Heart right ventricle (tissue), 16 donors: Measurements from ENCODE around the gene SERPING1. TPM values are rescaled to one million over a fixed set of nuclear protein-coding genes. Genes with fewer than 3 reads are reported as not detected.

Experiments
- ATAC-seq, 8 donors: fragments of 200-7000 bp; cut with Tn5 transposase; one replicate each; pipeline ENCODE4 v1.9.1; 2020; ENCODE audit warnings: mild to moderate bottlenecking in 8 of 8, moderate library complexity in 8 of 8, moderate number of reproducible peaks in 1 of 8
- DNase-seq, 2 donors: peaks; one replicate each; pipeline ENCODE4 v3.0.0-alpha.2; 2020
- H3K27ac ChIP-seq, 10 donors: fragments of 200-600 bp; sonication (generic) in 2 of 10; one replicate each; pipeline versions ENCODE4 v1.5.0 to v1.8.0; 2020 to 2022; ENCODE audit warnings: mild to moderate bottlenecking in 3 of 10
- H3K27me3 ChIP-seq, 7 donors: fragments of 200-600 bp; one replicate each; pipeline ENCODE4 v1.8.0; 2021 to 2022; ENCODE audit warnings: mild to moderate bottlenecking in 2 of 7
- H3K36me3 ChIP-seq, 9 donors: fragments of 200-600 bp; sonication (generic) in 1 of 9; one replicate each; pipeline versions ENCODE4 v1.5.0 to v1.8.0; 2020 to 2022; ENCODE audit warnings: mild to moderate bottlenecking in 2 of 9
- H3K4me1 ChIP-seq, 9 donors: fragments of 200-600 bp; sonication (generic) in 1 of 9; one replicate each; pipeline versions ENCODE4 v1.5.0 to v1.8.0; 2020 to 2022; ENCODE audit warnings: mild to moderate bottlenecking in 4 of 9
- H3K4me3 ChIP-seq, 10 donors: fragments of 200-600 bp; sonication (generic) in 2 of 10; one replicate each; pipeline versions ENCODE4 v1.5.0 to v1.8.0; 2020 to 2022; ENCODE audit warnings: mild to moderate bottlenecking in 7 of 10, moderate library complexity in 2 of 10
- H3K9me3 ChIP-seq, 11 donors: fragments of 200-600 bp in 10 of 11; sonication (generic) in 2 of 11; one replicate each; pipeline versions ENCODE4 v1.5.0 to v1.8.0; 2013 to 2022; ENCODE audit warnings: mild to moderate bottlenecking in 2 of 11, control low read depth in 1 of 11, moderate library complexity in 1 of 11
- CTCF ChIP-seq, 9 donors: fragments of 200-600 bp; sonication (generic) in 2 of 9; IDR thresholded peaks; one replicate each; pipeline versions ENCODE4 v1.5.0 to v1.8.0; 2021 to 2022; ENCODE audit warnings: antibody characterized with exemption in 9 of 9, mild to moderate bottlenecking in 5 of 9, moderate library complexity in 1 of 9
- WGBS, 2 donors: extraction: QIAGEN DNeasy Blood & Tissue Kit; methylation state at CpG; one replicate each; pipeline ENCODE4 v1.1.7; 2013; ENCODE audit warnings: inconsistent platforms in 1 of 2; 5-methylcytosine and 5-hydroxymethylcytosine counted together
- intact Hi-C, 10 donors: fragments of 100-400 bp; cut with DNase I; formaldehyde crosslinking; loops; one replicate each; pipeline versions ENCODE4 v1.11.1 to v1.14.2; 2022
- polyA plus RNA-seq, 2 donors: library from polyadenylated mRNA; stranded (reverse); fragments of 200-250 nt; gene quantifications; one replicate each; pipeline ENCODE4 v1.2.3, GENCODE V29; 2013
- total RNA-seq, 10 donors: library from RNA; stranded (reverse); fragmentation: NEBNext Ultra II Directional in 3 of 10; extraction: Animal tissue kit (Norgen Biotek cat#: 25700) in 3 of 10; gene quantifications; one replicate each; pipeline versions ENCODE4 v1.2.1 to v1.2.4, GENCODE V29; 2021 to 2023
- donor health status: Arrhythmogenic right ventricular cardiomyopathy.
- donor health status: ischemic (EF 13 %, LVEDD 7.1; RV severe dilation, severe dysfunction).
- donor health status: healthy with polysubstance abuse.
- donor health status: DM: no; HTN: yes; CAD: no.
- donor health status: DM: no; HTN: no; CAD: no.
- donor health status: ischemic (EF 25% LVEDD 6.9; RV normal size, moderate dysfunction).
- donor health status: ischemic (EF 25% LVEDD 5.7; RV mildly dilated, moderate dysfunction).
- donor health status: healthy.
- donor health status: DM: yes; HTN: yes; CAD: no.
- donor health status: Ischemic cardiomyopathy.
- donor health status: ischemic (EF 35%, LVEDD 5.7; RV mildly dilated, moderate dysfunction).
- donor health status: nonischemic (EF 11% LVEDD 7.7; RV severe dilation, severe dysfunction).
- donor health status: DM: yes; HTN: yes; CAD: no.
- donor health status: PGD.
- donor health status: ischemic (EF 29% LVEDD 5.4; RV normal size, mild dysfunction).
- donor health status: nonischemic (EF 23%, LVEDD 6.1; RV moderate dilation, normal function).

The SERPING1 gene
- total and polyA plus RNA-seq, 12 donors, result 39.8 to 197 (median 93.2) TPM

- TF ChIP-seq CTCF (IDR thresholded peaks at IDR 0.05), result no peak
- Histone ChIP-seq H3K36me3 (no peaks in the 10 kb centered on the region), H3K27ac (peak overlapping the region in 9 of 10 donors; percentile 15 to 68 (median 47)), H3K27me3 (peaks cover 0 to 59% (median 43%) of the 10 kb centered on the region in 7 donors), H3K4me3 (no peak overlapping the region), H3K4me1 (peaks cover 3 to 80% (median 55%) of the 10 kb centered on the region in 9 donors), H3K9me3 (no peaks in the 10 kb centered on the region)
- DNase-seq (no peak), ATAC-seq (peak in 5 of 8 donors; percentile 4 to 35 (median 21))
- 6 to 14% methylated on average over 5 of the region's 5 CpGs for WGBS, 2 donors
- intact Hi-C loops, result loop anchor here in 9 of 10 donors (2.0 to 10.0 kb wide), 7 partner anchors 77 to 869 kb away; no protein-coding TSS in a partner anchor
Observed at GRCh38 chr11:57645689-57646085, 48.2 kb downstream of the SERPING1 start.

DNA sequence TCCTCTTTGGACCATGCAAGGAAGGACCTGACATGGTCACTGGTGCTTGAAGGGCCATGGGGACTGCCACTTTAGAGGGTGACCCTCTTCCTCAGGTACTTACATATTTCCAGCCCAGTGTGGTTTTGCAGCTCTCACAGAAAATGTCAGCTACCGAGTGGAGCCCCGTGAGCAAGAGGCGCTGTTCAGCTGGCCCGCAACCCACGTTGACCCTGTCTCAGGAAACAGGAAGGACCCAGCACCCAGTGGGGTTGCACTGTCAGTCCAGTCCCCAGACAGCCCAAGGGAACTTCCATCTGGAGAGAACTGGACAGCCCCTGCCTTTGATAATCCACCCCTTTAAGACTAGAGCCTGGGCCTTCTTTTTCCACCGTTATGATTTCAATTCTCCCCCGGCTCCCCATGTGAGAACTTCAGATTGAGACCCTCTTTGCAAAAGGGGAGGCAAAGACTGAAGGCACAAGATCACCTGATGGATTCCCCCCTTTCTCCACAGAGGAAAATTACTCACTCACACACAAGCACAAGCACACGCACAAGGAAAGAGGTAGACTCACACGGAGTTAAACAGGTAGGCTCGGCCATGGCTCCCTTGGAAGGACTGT, 48.8 kb downstream of the SERPING1 start:
- H3K4me1 ChIP-seq, result peaks cover 3 to 74% (median 55%) of the 10 kb centered on the region in 9 donors
- H3K4me3 ChIP-seq, result no peak overlapping the region
- peak in 1 of 2 donors; percentile 23 for DNase-seq
- no peaks in the 10 kb centered on the region for H3K36me3 ChIP-seq
- H3K9me3 ChIP-seq, result no peaks in the 10 kb centered on the region
- 21 to 30% methylated on average over 10 of the region's 10 CpGs for WGBS, 2 donors
- no peak for TF ChIP-seq CTCF (IDR thresholded peaks at IDR 0.05)
- no peak for ATAC-seq
- H3K27ac ChIP-seq, result peak overlapping the region in 6 of 10 donors; percentile 15 to 68 (median 54)
- H3K27me3 ChIP-seq, result peaks cover 0 to 63% (median 47%) of the 10 kb centered on the region in 7 donors
- intact Hi-C loops, result loop anchor here in 9 of 10 donors (2.0 to 10.0 kb wide), 7 partner anchors 77 to 869 kb away; no protein-coding TSS in a partner anchor

DNA sequence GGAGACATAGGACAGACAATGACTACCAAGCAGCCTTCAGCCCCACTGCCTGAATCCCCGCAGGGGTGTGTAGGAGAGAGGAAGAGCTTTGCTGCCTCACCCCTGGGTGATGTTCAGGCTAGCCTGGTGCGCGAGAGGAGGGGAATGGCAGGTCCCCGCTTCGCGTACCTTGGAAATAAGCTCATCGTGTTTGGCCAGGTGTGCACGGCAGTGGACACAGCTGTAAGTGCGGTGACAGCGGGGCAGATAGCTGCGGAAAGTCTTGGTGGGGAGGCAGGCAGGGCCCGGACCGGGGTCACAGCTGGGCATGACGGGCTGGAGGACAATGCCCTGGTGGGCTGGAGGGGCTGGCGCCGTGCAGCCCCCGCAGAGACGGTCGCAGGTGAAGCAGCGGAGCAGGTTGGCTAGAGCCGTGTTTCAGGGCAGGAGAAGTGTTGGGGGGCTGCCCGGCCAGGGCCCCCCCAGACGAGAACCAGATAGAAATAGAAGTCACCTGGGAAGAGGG, 49.4 kb downstream of the SERPING1 start:
- peak overlapping the region in 4 of 10 donors; percentile 21 to 68 (median 54) for H3K27ac ChIP-seq
- peaks cover 0 to 69% (median 50%) of the 10 kb centered on the region in 7 donors for H3K27me3 ChIP-seq
- peaks cover 3 to 72% (median 55%) of the 10 kb centered on the region in 9 donors for H3K4me1 ChIP-seq
- ATAC-seq (no peak), DNase-seq (no peak)
- WGBS, 2 donors, result 7% methylated on average over 23 of the region's 23 CpGs
- no peak for TF ChIP-seq CTCF (IDR thresholded peaks at IDR 0.05)
- H3K4me3 ChIP-seq, result peak overlapping the region in 1 of 10 donors; percentile 10
- H3K9me3 ChIP-seq, result no peaks in the 10 kb centered on the region
- H3K36me3 ChIP-seq, result no peaks in the 10 kb centered on the region
- intact Hi-C loops, result loop anchor here in 9 of 10 donors (2.0 to 10.0 kb wide), 7 partner anchors 78 to 868 kb away; no protein-coding TSS in a partner anchor

- Histone ChIP-seq H3K4me3 (no peak overlapping the region), H3K27ac (no peak overlapping the region), H3K9me3 (no peaks in the 10 kb centered on the region), H3K4me1 (peaks cover 3 to 69% (median 55%) of the 10 kb centered on the region in 9 donors), H3K36me3 (no peaks in the 10 kb centered on the region), H3K27me3 (peaks cover 0 to 70% (median 50%) of the 10 kb centered on the region in 7 donors)
- DNase-seq, result no peak
- TF ChIP-seq CTCF (IDR thresholded peaks at IDR 0.05), result no peak
- WGBS, 2 donors, result 3% methylated on average over 10 of the region's 10 CpGs
- intact Hi-C loops, result loop anchor here in 9 of 10 donors (2.0 to 10.0 kb wide), 7 partner anchors 79 to 867 kb away; no protein-coding TSS in a partner anchor
- no peak for ATAC-seq
Observed at GRCh38 chr11:57647372-57647771, 49.9 kb downstream of the SERPING1 start.
